ENCODE measurements around the gene TMEM244.

DNA sequence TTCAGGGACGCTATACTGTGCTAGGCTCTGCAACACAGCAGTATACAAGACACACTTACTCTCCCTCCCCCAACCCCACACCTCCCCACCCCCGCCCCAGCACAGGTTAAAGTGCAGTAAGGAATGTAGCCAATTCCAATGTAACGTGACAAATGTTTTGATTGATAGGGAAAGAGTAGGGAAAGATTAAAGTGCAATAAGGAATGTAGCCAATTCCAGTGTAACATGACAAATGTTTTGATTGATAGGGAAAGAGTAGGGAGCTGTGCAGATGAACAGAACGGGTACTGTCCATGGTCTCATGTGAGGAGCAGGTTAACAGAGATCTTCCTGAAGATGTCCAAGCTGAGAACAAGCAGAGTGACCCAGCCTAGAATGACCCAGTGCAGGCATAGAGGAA is 69.1 kb downstream of the TMEM244 start:
- TF ChIP-seq, protein P1, sequence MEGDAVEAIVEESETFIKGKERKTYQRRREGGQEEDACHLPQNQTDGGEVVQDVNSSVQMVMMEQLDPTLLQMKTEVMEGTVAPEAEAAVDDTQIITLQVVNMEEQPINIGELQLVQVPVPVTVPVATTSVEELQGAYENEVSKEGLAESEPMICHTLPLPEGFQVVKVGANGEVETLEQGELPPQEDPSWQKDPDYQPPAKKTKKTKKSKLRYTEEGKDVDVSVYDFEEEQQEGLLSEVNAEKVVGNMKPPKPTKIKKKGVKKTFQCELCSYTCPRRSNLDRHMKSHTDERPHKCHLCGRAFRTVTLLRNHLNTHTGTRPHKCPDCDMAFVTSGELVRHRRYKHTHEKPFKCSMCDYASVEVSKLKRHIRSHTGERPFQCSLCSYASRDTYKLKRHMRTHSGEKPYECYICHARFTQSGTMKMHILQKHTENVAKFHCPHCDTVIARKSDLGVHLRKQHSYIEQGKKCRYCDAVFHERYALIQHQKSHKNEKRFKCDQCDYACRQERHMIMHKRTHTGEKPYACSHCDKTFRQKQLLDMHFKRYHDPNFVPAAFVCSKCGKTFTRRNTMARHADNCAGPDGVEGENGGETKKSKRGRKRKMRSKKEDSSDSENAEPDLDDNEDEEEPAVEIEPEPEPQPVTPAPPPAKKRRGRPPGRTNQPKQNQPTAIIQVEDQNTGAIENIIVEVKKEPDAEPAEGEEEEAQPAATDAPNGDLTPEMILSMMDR (IDR thresholded peaks at IDR 0.05): no peak
- TF ChIP-seq POLR2AphosphoS5 (IDR thresholded peaks at IDR 0.05): no peak
- TF ChIP-seq POLR2A (IDR thresholded peaks at IDR 0.05): no peak

Data from stomach (tissue), 4 donors.